B cell (primary cell): Measurements from ENCODE around the gene COL1A1. TPM values are rescaled to one million over a fixed set of nuclear protein-coding genes. Genes with fewer than 3 reads are reported as not detected.

Experiments
- ATAC-seq: fragments of 200-7000 bp; cut with Tn5 transposase; one replicate; pipeline ENCODE4 v1.10.0; 2021; ENCODE audit warnings: low read depth, mild to moderate bottlenecking, moderate number of reproducible peaks, moderate library complexity
- CTCF ChIA-PET: fragments of 350-600 bp; sonication (Branson Sonifier 250); formaldehyde crosslinking; loops from one replicate; lab custom pipeline; 2021; ENCODE audit warnings: antibody characterized with exemption, inconsistent platforms; lab: Charles Lee
- POLR2A ChIA-PET: fragments of 350-600 bp; sonication (Branson Sonifier 250); formaldehyde crosslinking; loops from one replicate; lab custom pipeline; 2021; ENCODE audit warnings: antibody characterized with exemption; lab: Charles Lee
- DNase-seq: peaks from one replicate; pipeline ENCODE4 v3.0.0; 2013
- H2AFZ ChIP-seq: 2 replicates; pipeline ENCODE4 v1.6.1; 2012; ENCODE audit warnings: mild to moderate bottlenecking, low read depth, low read length; ENCODE audit not compliant: insufficient read depth, poor library complexity, severe bottlenecking
- H3K27ac ChIP-seq, 2 donors: 1 replicate in 1 of 2; 2 replicates in 1 of 2; pipeline ENCODE4 v1.5.1; 2012 to 2013; ENCODE audit warnings: low read length in 2 of 2, mild to moderate bottlenecking in 2 of 2, moderate library complexity in 1 of 2
- H3K27me3 ChIP-seq, 4 experiments: fragments of 200-600 bp in 1 of 4; sonication (generic) in 1 of 4; replicated peaks in 1 of 4; 1 replicate in 2 of 4; 2 replicates in 2 of 4; pipeline versions ENCODE4 v1.6.1 to v1.7.0; 2013 to 2016; ENCODE audit warnings: low read length in 3 of 4, mild to moderate bottlenecking in 2 of 4, mixed read lengths in 1 of 4, moderate library complexity in 1 of 4; ENCODE audit not compliant: insufficient read depth in 4 of 4, control insufficient read depth in 3 of 4; ENCODE audit errors: control extremely low read depth in 1 of 4
- H3K36me3 ChIP-seq, 2 experiments: replicated peaks in 1 of 2; 1 replicate in 1 of 2; 2 replicates in 1 of 2; pipeline versions ENCODE4 v1.6.1 to v1.7.1; 2013; ENCODE audit warnings: low read length in 1 of 2; ENCODE audit not compliant: insufficient read depth in 2 of 2, control insufficient read depth in 1 of 2; ENCODE audit errors: control extremely low read depth in 1 of 2, extremely low read depth in 1 of 2
- H3K4me1 ChIP-seq, 2 donors: fragments of 200-600 bp in 1 of 2; sonication (generic) in 1 of 2; 1 replicate in 1 of 2; 2 replicates in 1 of 2; pipeline versions ENCODE4 v1.5.1 to v1.6.1; 2013 to 2017; ENCODE audit warnings: low read length in 2 of 2; ENCODE audit not compliant: control insufficient read depth in 2 of 2, insufficient read depth in 2 of 2
- H3K4me2 ChIP-seq: replicated peaks from 2 replicates; pipeline ENCODE3; 2012; ENCODE audit warnings: mild to moderate bottlenecking, low read depth, low read length; ENCODE audit not compliant: poor library complexity, severe bottlenecking
- H3K4me3 ChIP-seq, 5 experiments: fragments of 200-600 bp in 1 of 5; sonication (generic) in 1 of 5; 1 replicate in 3 of 5; 2 replicates in 2 of 5; pipeline versions ENCODE4 v1.5.1 to v1.7.0; 2011 to 2016; ENCODE audit warnings: low read length in 4 of 5, mild to moderate bottlenecking in 4 of 5, low read depth in 2 of 5, control low read depth in 1 of 5, moderate library complexity in 1 of 5; ENCODE audit not compliant: insufficient read depth in 1 of 5; ENCODE audit errors: control extremely low read depth in 1 of 5, extremely low read depth in 1 of 5
- H3K79me2 ChIP-seq: fragments of 200-600 bp; sonication (generic); one replicate; pipeline ENCODE4 v1.6.0; 2016; ENCODE audit warnings: low read length; ENCODE audit not compliant: control insufficient read depth, insufficient read depth
- H3K9ac ChIP-seq: fragments of 200-600 bp; sonication (generic); 2 replicates; pipeline ENCODE4 v1.6.1; 2017; ENCODE audit warnings: mild to moderate bottlenecking, low read length, moderate library complexity
- H3K9me3 ChIP-seq, 3 donors: one replicate each; pipeline versions ENCODE4 v1.6.1 to v1.7.1; 2013; ENCODE audit warnings: low read length in 2 of 3; ENCODE audit not compliant: control insufficient read depth in 2 of 3, insufficient read depth in 1 of 3; ENCODE audit errors: control extremely low read depth in 1 of 3
- H4K20me1 ChIP-seq: 2 replicates; pipeline ENCODE4 v1.6.0; 2012; ENCODE audit warnings: mild to moderate bottlenecking, low read length; ENCODE audit not compliant: insufficient read depth, control insufficient read depth, poor library complexity, severe bottlenecking
- H3K27ac Mint-ChIP-seq: one replicate; pipeline ENCODE4 v1.8.0; 2021; ENCODE audit warnings: mixed read lengths
- H3K27me3 Mint-ChIP-seq: one replicate; pipeline ENCODE4 v1.8.0; 2021; ENCODE audit warnings: mixed read lengths
- H3K4me1 Mint-ChIP-seq: one replicate; pipeline ENCODE4 v1.8.0; 2021; ENCODE audit warnings: mixed read lengths
- H3K4me3 Mint-ChIP-seq: one replicate; pipeline ENCODE4 v1.8.0; 2021; ENCODE audit warnings: mixed read lengths
- H3K9me3 Mint-ChIP-seq: one replicate; pipeline ENCODE4 v1.8.0; 2022; ENCODE audit warnings: mixed read lengths; ENCODE audit not compliant: insufficient read depth
- CTCF ChIP-seq: fragments of 200-600 bp; IDR thresholded peaks from one replicate; pipeline ENCODE4 v1.8.0; 2022; ENCODE audit warnings: antibody characterized with exemption, mild to moderate bottlenecking
- EZH2 ChIP-seq: IDR thresholded peaks from 2 replicates; pipeline ENCODE4 v1.6.1; 2012; ENCODE audit warnings: borderline replicate concordance, low read depth, mild to moderate bottlenecking, moderate library complexity, low read length; ENCODE audit not compliant: insufficient read depth, poor library complexity, severe bottlenecking
- WGBS: methylation state at CpG from one replicate; pipeline ENCODE4 v1.1.5; 2013; ENCODE audit warnings: missing lambda C conversion rate; ENCODE audit not compliant: insufficient coverage; 5-methylcytosine and 5-hydroxymethylcytosine counted together
- intact Hi-C: fragments of 100-400 bp; cut with micrococcal nuclease; formaldehyde crosslinking; loops from one replicate; pipeline ENCODE4 v1.10.0; 2022
- polyA plus RNA-seq: library from polyadenylated mRNA; depleted of rRNA; stranded (reverse); fragments of >200 nt; gene quantifications from 2 replicates; pipeline ENCODE4 v1.2.3, GENCODE V29; 2012
- total RNA-seq, 2 donors: library from RNA; stranded (reverse); fragments of 120-200 nt in 1 of 2; gene quantifications; 1 replicate in 1 of 2; 2 replicates in 1 of 2; pipeline versions ENCODE4 v1.2.3 to v1.2.4, GENCODE V29; 2013 to 2022

Gene COL1A1
- total and polyA plus RNA-seq, 2 donors (not counting 1 experiment from before 2014, with no cell fraction given) = 0.66 to 9.1 TPM

DNA sequence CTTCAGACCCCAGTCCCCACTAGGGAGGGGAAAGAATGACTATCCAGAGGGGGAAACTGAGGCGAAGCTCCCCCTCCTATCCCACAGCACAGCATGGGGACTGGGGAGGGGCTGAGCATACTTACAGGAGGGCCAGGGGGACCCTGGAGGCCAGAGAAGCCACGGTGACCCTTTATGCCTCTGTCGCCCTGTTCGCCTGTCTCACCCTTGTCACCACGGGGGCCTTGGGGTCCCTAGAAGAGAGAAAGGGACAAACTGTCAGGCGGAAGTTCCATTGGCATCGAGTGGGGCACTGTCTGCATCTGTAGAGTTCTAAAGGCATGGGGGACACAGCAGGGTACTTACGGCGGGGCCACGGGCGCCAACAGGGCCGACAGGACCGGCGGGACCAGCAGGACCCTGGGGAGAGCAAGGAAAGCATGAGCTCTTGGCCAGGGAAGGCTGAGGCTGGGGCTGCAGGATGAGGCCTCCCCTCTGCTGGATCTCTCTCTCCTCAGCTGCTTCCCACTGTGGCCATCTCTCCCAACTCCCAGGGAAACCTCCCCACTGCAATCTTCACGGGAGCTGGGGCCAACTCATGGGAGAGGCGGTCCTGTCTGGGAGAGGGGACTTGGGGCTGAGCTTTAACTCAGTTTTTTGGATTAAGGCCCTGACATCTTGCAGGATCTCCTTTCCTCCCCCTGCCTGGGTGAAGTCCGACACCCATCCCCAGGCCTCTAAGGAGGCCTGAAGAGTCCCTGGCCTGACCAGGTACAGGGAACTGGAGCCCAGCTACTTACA, 13.5 kb downstream of the COL1A1 start:
- Histone ChIP-seq H2AFZ (no peak overlapping the region), H3K27me3 (no peaks in the 10 kb centered on the region), H3K27ac (no peak overlapping the region), H3K9me3 (peaks cover 0 to 5% (median 0%) of the 10 kb centered on the region in 3 donors), H4K20me1 (no peaks in the 10 kb centered on the region), H3K4me3 (no peak overlapping the region), H3K9ac (no peak overlapping the region), H3K36me3 (no peaks in the 10 kb centered on the region), H3K79me2 (no peaks in the 10 kb centered on the region), H3K4me1 (peaks cover 35 to 42% of the 10 kb centered on the region in 2 donors), H3K4me2 (no peak overlapping the region)
- H3K9me3 Mint-ChIP-seq = no peaks in the 10 kb centered on the region
- 94% methylated on average over 14 of the region's 17 CpGs for whole genome bisulfite sequencing
- H3K27ac Mint-ChIP-seq = no peak overlapping the region
- no peak for TF ChIP-seq EZH2
- TF ChIP-seq CTCF = no peak
- no peak for ATAC-seq
- peaks cover 34% of the 10 kb centered on the region for H3K4me1 Mint-ChIP-seq
- no peaks in the 10 kb centered on the region for H3K27me3 Mint-ChIP-seq
- ChIA-PET CTCF (no interaction called here), POLR2A (interaction anchor here (0.6 kb wide), 1 partner anchor 25 kb away, joined by 5 read pairs; no protein-coding TSS in a partner anchor)
- intact Hi-C loops = no loop called here
- no peak overlapping the region for H3K4me3 Mint-ChIP-seq
- DNase-seq = no peak

DNA sequence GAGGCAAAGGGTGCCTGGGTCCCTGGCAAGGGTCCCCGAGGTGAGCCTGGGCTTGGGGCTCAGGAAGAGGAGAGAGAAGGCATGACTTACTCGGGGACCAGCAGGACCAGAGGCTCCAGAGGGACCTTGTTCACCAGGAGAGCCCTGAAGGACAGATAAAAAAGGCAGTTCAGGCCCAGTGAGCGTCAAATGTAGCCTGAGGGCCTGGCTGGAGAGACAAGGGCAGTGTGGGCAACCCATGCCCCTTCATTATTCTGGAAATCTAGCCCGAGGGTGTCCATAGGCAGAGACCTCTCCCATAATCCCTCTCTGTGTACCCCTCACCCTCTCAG, 14.1 kb downstream of the COL1A1 start:
- Histone ChIP-seq H3K27ac (no peak overlapping the region), H3K9ac (no peak overlapping the region), H2AFZ (no peak overlapping the region), H3K36me3 (no peaks in the 10 kb centered on the region), H3K4me3 (no peak overlapping the region), H3K9me3 (peaks cover 0 to 5% (median 0%) of the 10 kb centered on the region in 3 donors), H3K27me3 (no peaks in the 10 kb centered on the region), H4K20me1 (no peaks in the 10 kb centered on the region), H3K79me2 (no peaks in the 10 kb centered on the region), H3K4me1 (peaks cover 29 to 37% of the 10 kb centered on the region in 2 donors), H3K4me2 (no peak overlapping the region)
- ChIA-PET POLR2A (no interaction called here), CTCF (no interaction called here)
- Mint-ChIP-seq H3K4me1 (peaks cover 35% of the 10 kb centered on the region), H3K27ac (no peak overlapping the region), H3K4me3 (no peak overlapping the region), H3K27me3 (no peaks in the 10 kb centered on the region), H3K9me3 (no peaks in the 10 kb centered on the region)
- ATAC-seq (no peak), DNase-seq (no peak)
- TF ChIP-seq EZH2 (no peak), CTCF (no peak)
- WGBS = 87% methylated on average over 3 of the region's 4 CpGs
- intact Hi-C loops = no loop called here
